Measurements from ENCODE around the gene PRKD1.

DNA sequence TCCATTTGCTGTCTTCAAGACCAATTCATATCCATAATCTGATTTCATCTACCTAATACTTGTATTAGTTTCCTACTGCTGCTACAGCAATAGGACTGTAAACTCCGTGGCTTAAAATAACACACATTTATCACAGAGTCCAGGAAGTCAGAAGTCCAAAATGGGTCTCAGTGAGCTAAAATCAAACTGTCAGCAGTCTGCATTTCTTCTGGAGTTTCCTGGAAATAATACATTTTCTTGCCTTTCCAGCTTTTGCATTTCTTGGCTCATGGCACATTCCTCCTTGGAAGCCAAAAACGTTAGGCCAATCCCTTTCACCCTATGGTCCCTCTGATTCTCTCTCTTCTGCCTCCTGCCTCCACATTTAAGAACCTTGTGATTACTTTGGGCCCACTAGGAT is 239.8 kb downstream of the PRKD1 start:
- TF ChIP-seq SUZ12 (IDR thresholded peaks at IDR 0.05; ENCODE audit: extremely low read depth, insufficient read depth, insufficient read length): no peak
- no peak for TF ChIP-seq ZNF274 (IDR thresholded peaks at IDR 0.05; ENCODE audit: low read depth, low read length)
- no peak for TF ChIP-seq YY1 (IDR thresholded peaks at IDR 0.05; ENCODE audit: insufficient read depth, insufficient read length)
